D341Med (cell line): ENCODE results near the gene KRTAP10-9.

ENCODE experiments used
- DNase-seq: peaks from one replicate; pipeline ENCODE4 v3.0.0; 2012; ENCODE audit warnings: low spot score

Gene KRTAP10-9

DNA sequence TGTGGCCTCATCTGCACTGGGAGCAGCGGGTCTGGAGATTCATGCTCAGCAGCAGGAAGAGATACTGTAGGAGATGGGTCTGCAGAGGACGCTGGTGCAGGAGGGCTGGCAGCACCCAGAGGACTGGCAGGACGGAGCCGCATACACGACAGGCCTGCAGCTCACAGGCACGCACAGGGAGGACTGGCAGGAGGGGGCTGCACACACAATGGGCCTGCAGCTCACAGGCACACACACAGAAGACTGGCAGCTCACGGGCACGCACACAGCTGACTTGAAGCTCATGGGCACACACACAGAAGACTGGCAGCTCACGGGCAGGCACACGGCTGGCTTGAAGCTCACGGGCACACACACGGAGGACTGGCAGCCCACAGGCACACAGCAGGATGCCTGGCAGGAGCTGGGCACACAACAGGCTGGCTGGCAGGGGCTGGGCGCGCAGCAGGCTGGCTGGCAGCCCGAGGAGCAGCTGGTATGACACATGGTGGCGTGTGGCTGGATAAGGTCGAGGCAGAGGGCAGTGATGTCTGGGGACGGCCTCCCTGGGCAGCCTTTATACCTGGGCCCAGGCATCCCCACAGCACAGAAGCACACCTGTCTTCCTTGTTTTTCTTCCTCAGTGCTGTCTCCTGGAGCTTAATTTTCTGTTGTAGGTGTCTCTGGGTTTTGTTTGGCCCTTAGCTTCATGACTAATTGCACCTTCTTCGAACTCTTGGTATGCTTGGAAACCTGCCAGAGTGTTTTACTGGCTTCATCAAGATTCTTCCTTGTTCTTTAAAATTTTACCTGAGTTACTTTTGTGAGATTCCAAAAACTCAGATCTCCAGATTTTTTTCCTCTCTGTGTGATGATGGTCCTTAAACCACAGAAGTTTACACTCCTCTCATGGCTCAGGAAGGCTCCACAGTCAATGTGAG lies 39.8 kb downstream of the KRTAP10-9 start, which contains the start of gene KRTAP12-2:
KRTAP12-2 (minus strand) TSS at position 527 of the 920 bp plus-strand sequence; CDS start at position 486, 41 bp downstream.
- DNase-seq: no peak

- no peak for DNase-seq
Observed at GRCh38 chr21:44667612-44668011, 40.7 kb downstream of the KRTAP10-9 start.

- no peak for DNase-seq
Observed at GRCh38 chr21:44670642-44671432, 43.9 kb downstream of the KRTAP10-9 start.

- DNase-seq: no peak
Observed at GRCh38 chr21:44671911-44672310, 45.0 kb downstream of the KRTAP10-9 start.

- DNase-seq: no peak
Observed at GRCh38 chr21:44677881-44678280, 51.0 kb downstream of the KRTAP10-9 start.
